Neural cell (in vitro differentiated cells): ENCODE data around the gene COG8. TPM values are rescaled to one million over a fixed set of nuclear protein-coding genes. Genes with fewer than 3 reads are reported as not detected.

Source experiments
- polyA plus RNA-seq: library from polyadenylated mRNA; depleted of rRNA; stranded (reverse); fragments of >200 nt; gene quantifications from 2 replicates; pipeline ENCODE4 v1.2.3, GENCODE V29; 2014

Gene COG8
- polyA plus RNA-seq, 1 donor from 2014 or later: 27.8 TPM

Other genes starting within 250 kb of the COG8 start
- gene HAS3, start 233.9 kb downstream of the COG8 start, polyA plus RNA-seq: 12.5 and 30.1 TPM in 2 replicates
- 109 and 133 TPM in 2 replicates for gene CHTF8, start 207.0 kb downstream of the COG8 start, polyA plus RNA-seq
- 18.5 and 23.6 TPM in 2 replicates for gene UTP4, start 206.9 kb downstream of the COG8 start, polyA plus RNA-seq
- gene SNTB2, start 152.4 kb downstream of the COG8 start, polyA plus RNA-seq: 7.0 and 8.2 TPM in 2 replicates
- 46.3 and 52.6 TPM in 2 replicates for gene VPS4A, start 28.2 kb downstream of the COG8 start, polyA plus RNA-seq
- 5.1 and 6.0 TPM in 2 replicates for gene PDF, start 9.0 kb downstream of the COG8 start, polyA plus RNA-seq
- gene NIP7, start 208 bp upstream of the COG8 start, polyA plus RNA-seq: 12.2 and 15.8 TPM in 2 replicates
- not detected in 2 replicates for gene TMED6, start 12.2 kb upstream of the COG8 start, polyA plus RNA-seq
- 26.7 and 27.7 TPM in 2 replicates for gene TERF2, start 46.4 kb upstream of the COG8 start, polyA plus RNA-seq
- 70.4 and 93.5 TPM in 2 replicates for gene CYB5B, start 85.1 kb upstream of the COG8 start, polyA plus RNA-seq
- 9.2 and 11.5 TPM in 2 replicates for gene NFAT5, start 226.4 kb upstream of the COG8 start, polyA plus RNA-seq